Endodermal cell (in vitro differentiated cells): ENCODE results near the gene METTL8. TPM values are rescaled to one million over a fixed set of nuclear protein-coding genes. Genes with fewer than 3 reads are reported as not detected.

Experiments used
- DNase-seq: peaks from one replicate; pipeline ENCODE4 v3.0.0-alpha.2; 2017
- H3K27ac ChIP-seq: 2 replicates; pipeline ENCODE4 v1.5.1; 2013; ENCODE audit warnings: mild to moderate bottlenecking, low read depth, low read length, moderate library complexity
- H3K27me3 ChIP-seq: 2 replicates; pipeline ENCODE4 v1.6.1; 2013; ENCODE audit warnings: mild to moderate bottlenecking, low read length, moderate library complexity; ENCODE audit not compliant: insufficient read depth, control insufficient read depth, poor library complexity, severe bottlenecking
- H3K36me3 ChIP-seq: 2 replicates; pipeline ENCODE4 v1.7.0; 2013; ENCODE audit warnings: mild to moderate bottlenecking, low read length, moderate library complexity; ENCODE audit not compliant: control insufficient read depth, insufficient read depth
- H3K4me1 ChIP-seq: one replicate; pipeline ENCODE4 v1.7.0; 2013; ENCODE audit warnings: low read length; ENCODE audit not compliant: control insufficient read depth, insufficient read depth
- H3K4me3 ChIP-seq: 2 replicates; pipeline ENCODE4 v1.5.1; 2013; ENCODE audit warnings: mild to moderate bottlenecking, low read length, moderate library complexity
- H3K9ac ChIP-seq: 2 replicates; pipeline ENCODE4 v1.6.1; 2013; ENCODE audit warnings: mild to moderate bottlenecking, low read length, moderate library complexity; ENCODE audit not compliant: poor library complexity, severe bottlenecking; ENCODE audit errors: extremely low read depth
- H3K9me3 ChIP-seq: 2 replicates; pipeline ENCODE4 v1.6.1; 2013; ENCODE audit warnings: mild to moderate bottlenecking, low read length, moderate library complexity; ENCODE audit not compliant: control insufficient read depth
- H3K27ac Mint-ChIP-seq: 2 replicates; pipeline ENCODE4 v1.8.0; 2020; ENCODE audit warnings: mixed read lengths
- H3K27me3 Mint-ChIP-seq: 2 replicates; pipeline ENCODE4 v1.8.0; 2021; ENCODE audit warnings: mild to moderate bottlenecking, mixed read lengths; ENCODE audit not compliant: insufficient read depth
- H3K36me3 Mint-ChIP-seq: 2 replicates; pipeline ENCODE4 v1.8.0; 2020; ENCODE audit warnings: low read depth, mixed read lengths
- H3K4me1 Mint-ChIP-seq: 2 replicates; pipeline ENCODE4 v1.8.0; 2020; ENCODE audit warnings: mixed read lengths
- H3K4me3 Mint-ChIP-seq: 2 replicates; pipeline ENCODE4 v1.8.0; 2020; ENCODE audit warnings: mild to moderate bottlenecking, moderate library complexity, mixed read lengths
- H3K9me3 Mint-ChIP-seq: 2 replicates; pipeline ENCODE4 v1.8.0; 2020; ENCODE audit warnings: mild to moderate bottlenecking, mixed read lengths
- whole genome bisulfite sequencing, 2 experiments: methylation state at CpG; one replicate each; pipeline versions ENCODE4 v1.1.5 to v1.1.7; 2013; ENCODE audit warnings: missing lambda C conversion rate in 2 of 2, mixed read lengths in 1 of 2; ENCODE audit not compliant: insufficient coverage in 1 of 2, insufficient read length in 1 of 2; 5-methylcytosine and 5-hydroxymethylcytosine counted together
- total RNA-seq, 2 donors: library from RNA; stranded (reverse); fragmentation: NEBNext Ultra II Directional in 1 of 2; extraction: Animal tissue kit (Norgen Biotek cat#: 25700) in 1 of 2; gene quantifications; 2 replicates in 1 of 2; 3 replicates in 1 of 2; pipeline ENCODE4 v1.2.1, GENCODE V29; 2021
- TF ChIP-seq, protein P1 (sequence below): fragments of 200-600 bp; sonication (generic); conservative IDR thresholded peaks from 2 replicates; pipeline ENCODE4 v1.5.0; 2021; ENCODE audit warnings: antibody characterized with exemption, mild to moderate bottlenecking

Gene METTL8
- total RNA-seq, 2 donors from 2014 or later = 20.3 to 33.6 TPM

DNA sequence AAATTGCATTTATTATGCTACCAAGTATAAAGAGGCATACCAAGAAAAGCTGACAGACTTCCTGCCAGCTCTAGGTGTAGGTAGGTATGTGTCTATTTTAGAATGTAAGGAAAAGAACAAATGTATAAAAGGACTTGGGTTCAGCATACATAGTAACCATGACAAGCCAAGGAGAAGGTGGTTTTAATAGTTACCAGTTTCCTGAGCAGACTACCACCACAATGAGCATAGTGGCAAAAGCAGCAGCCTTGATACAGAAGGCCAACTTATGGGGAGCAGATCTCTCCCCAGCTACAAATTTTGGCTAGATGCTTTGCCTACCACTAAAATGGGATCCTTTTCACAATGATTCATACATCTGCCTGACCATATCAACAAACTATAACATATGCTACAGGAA, 34.5 kb downstream of the METTL8 start:
- Mint-ChIP-seq H3K27ac (no peak overlapping the region), H3K27me3 (no peaks in the 10 kb centered on the region), H3K4me3 (no peak overlapping the region), H3K9me3 (peaks cover 15% of the 10 kb centered on the region), H3K4me1 (peaks cover 7% of the 10 kb centered on the region), H3K36me3 (peaks cover 18% of the 10 kb centered on the region)
- Histone ChIP-seq H3K9me3 (peaks cover 21% of the 10 kb centered on the region), H3K27me3 (no peaks in the 10 kb centered on the region), H3K4me3 (no peak overlapping the region), H3K4me1 (no peaks in the 10 kb centered on the region), H3K36me3 (no peaks in the 10 kb centered on the region), H3K9ac (no peak overlapping the region), H3K27ac (no peak overlapping the region)
- TF ChIP-seq, protein P1, sequence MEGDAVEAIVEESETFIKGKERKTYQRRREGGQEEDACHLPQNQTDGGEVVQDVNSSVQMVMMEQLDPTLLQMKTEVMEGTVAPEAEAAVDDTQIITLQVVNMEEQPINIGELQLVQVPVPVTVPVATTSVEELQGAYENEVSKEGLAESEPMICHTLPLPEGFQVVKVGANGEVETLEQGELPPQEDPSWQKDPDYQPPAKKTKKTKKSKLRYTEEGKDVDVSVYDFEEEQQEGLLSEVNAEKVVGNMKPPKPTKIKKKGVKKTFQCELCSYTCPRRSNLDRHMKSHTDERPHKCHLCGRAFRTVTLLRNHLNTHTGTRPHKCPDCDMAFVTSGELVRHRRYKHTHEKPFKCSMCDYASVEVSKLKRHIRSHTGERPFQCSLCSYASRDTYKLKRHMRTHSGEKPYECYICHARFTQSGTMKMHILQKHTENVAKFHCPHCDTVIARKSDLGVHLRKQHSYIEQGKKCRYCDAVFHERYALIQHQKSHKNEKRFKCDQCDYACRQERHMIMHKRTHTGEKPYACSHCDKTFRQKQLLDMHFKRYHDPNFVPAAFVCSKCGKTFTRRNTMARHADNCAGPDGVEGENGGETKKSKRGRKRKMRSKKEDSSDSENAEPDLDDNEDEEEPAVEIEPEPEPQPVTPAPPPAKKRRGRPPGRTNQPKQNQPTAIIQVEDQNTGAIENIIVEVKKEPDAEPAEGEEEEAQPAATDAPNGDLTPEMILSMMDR = no peak
- no peak for DNase-seq

DNA sequence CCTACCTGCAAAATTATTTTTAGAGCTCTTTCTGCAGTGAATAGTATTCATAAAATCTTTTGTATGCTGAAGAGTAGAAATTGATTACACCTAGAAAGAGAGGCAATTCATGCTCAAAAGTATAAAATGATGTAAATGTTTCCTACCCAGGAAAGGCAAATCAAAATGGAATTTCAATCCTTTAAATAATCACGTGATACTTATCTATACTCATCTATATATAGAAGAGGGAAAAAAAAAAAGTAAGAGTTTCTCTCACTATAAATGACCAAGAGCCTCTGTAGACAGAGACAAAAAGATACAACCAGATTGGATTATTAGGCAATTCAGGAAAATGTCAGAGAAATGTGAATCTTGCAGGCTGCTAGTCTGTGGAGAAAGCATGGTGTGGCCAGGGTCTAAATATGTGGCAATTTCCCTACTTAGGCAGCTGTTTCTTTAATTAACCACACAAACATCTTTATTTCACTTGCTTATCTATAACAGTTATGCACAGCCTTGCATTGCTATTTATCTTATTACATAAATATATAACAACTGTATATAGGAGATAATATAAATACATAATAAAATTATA, 39.5 kb downstream of the METTL8 start:
- H3K36me3 Mint-ChIP-seq = peaks cover 3% of the 10 kb centered on the region
- H3K9me3 ChIP-seq = peaks cover 5% of the 10 kb centered on the region
- no peak overlapping the region for H3K9ac ChIP-seq
- no peak overlapping the region for H3K4me3 Mint-ChIP-seq
- H3K4me3 ChIP-seq = no peak overlapping the region
- no peak overlapping the region for H3K27ac Mint-ChIP-seq
- no CpG with 5 or more reads among the region's 1 CpG for WGBS, 2 experiments
- H3K4me1 ChIP-seq = no peaks in the 10 kb centered on the region
- H3K27ac ChIP-seq = no peak overlapping the region
- H3K27me3 ChIP-seq = no peaks in the 10 kb centered on the region
- H3K36me3 ChIP-seq = no peaks in the 10 kb centered on the region
- no peak for DNase-seq
- no peaks in the 10 kb centered on the region for H3K27me3 Mint-ChIP-seq
- peaks cover 8% of the 10 kb centered on the region for H3K9me3 Mint-ChIP-seq
- peaks cover 15% of the 10 kb centered on the region for H3K4me1 Mint-ChIP-seq
- TF ChIP-seq, protein P1 = no peak

DNA sequence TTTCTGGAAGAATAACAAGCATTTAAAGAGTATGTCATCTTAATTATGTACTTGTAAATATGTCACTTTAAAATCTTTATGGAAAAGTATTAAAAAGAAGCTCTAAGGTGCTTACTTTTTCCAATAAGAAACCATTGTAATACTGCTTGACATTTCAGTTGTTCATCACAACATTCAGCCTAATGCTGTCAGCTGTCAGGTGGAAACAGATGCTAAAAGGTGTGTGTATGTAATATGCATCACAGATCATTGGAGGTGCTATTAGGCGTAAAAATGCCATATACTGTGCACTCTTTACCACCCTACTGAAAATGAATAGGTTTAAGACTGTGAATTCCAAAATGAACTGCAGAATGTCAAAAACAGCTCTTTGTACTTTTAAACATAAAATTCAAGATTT, 40.3 kb downstream of the METTL8 start:
- H3K9ac ChIP-seq = no peak overlapping the region
- WGBS, 2 experiments = 86% methylated on average over 1 of the region's 1 CpG; no CpG with 5 or more reads in 1 of the 2 experiments
- H3K4me3 ChIP-seq = no peak overlapping the region
- Mint-ChIP-seq H3K36me3 (peaks cover 3% of the 10 kb centered on the region), H3K4me1 (peaks cover 15% of the 10 kb centered on the region), H3K4me3 (no peak overlapping the region), H3K27ac (no peak overlapping the region), H3K27me3 (no peaks in the 10 kb centered on the region), H3K9me3 (peaks cover 8% of the 10 kb centered on the region)
- H3K27me3 ChIP-seq = no peaks in the 10 kb centered on the region
- TF ChIP-seq, protein P1 = no peak
- no peak for DNase-seq
- no peaks in the 10 kb centered on the region for H3K36me3 ChIP-seq
- H3K27ac ChIP-seq = no peak overlapping the region
- peaks cover 5% of the 10 kb centered on the region for H3K9me3 ChIP-seq
- H3K4me1 ChIP-seq = no peaks in the 10 kb centered on the region
